GM06990 (cell line): ENCODE results near the gene KPNA6.
A peak's percentile ranks its signal among the peaks of the same experiment; 100 is the strongest.

Experiments used
- DNase-seq: peaks from one replicate; pipeline ENCODE4 v3.0.0-alpha.2; 2011; ENCODE audit not compliant: insufficient read length; ENCODE audit errors: extremely low read depth
- H3K27me3 ChIP-seq: replicated peaks from 2 replicates; pipeline ENCODE4 v1.6.0; 2011; ENCODE audit warnings: low read length; ENCODE audit not compliant: control insufficient read depth, insufficient read depth
- H3K36me3 ChIP-seq: 2 replicates; pipeline ENCODE4 v1.5.1; 2011; ENCODE audit warnings: low read length; ENCODE audit not compliant: control insufficient read depth, insufficient read depth
- H3K4me3 ChIP-seq: replicated peaks from 2 replicates; pipeline ENCODE4 v1.5.1; 2011; ENCODE audit warnings: low read depth, mild to moderate bottlenecking, control low read depth, low read length
- CTCF ChIP-seq: IDR thresholded peaks from 2 replicates; pipeline ENCODE4 v1.5.1; 2011; ENCODE audit warnings: low read length, control low read depth, mild to moderate bottlenecking, inconsistent platforms; ENCODE audit not compliant: insufficient read depth, poor library complexity, severe bottlenecking

The KPNA6 gene

GRCh38 chr1:32204943-32205361, 97.1 kb downstream of the KPNA6 start:
- H3K36me3 ChIP-seq: peaks cover 8% of the 10 kb centered on the region
- H3K27me3 ChIP-seq: no peaks in the 10 kb centered on the region
- no peak overlapping the region for H3K4me3 ChIP-seq
- no peak for TF ChIP-seq CTCF
- no peak for DNase-seq

DNA sequence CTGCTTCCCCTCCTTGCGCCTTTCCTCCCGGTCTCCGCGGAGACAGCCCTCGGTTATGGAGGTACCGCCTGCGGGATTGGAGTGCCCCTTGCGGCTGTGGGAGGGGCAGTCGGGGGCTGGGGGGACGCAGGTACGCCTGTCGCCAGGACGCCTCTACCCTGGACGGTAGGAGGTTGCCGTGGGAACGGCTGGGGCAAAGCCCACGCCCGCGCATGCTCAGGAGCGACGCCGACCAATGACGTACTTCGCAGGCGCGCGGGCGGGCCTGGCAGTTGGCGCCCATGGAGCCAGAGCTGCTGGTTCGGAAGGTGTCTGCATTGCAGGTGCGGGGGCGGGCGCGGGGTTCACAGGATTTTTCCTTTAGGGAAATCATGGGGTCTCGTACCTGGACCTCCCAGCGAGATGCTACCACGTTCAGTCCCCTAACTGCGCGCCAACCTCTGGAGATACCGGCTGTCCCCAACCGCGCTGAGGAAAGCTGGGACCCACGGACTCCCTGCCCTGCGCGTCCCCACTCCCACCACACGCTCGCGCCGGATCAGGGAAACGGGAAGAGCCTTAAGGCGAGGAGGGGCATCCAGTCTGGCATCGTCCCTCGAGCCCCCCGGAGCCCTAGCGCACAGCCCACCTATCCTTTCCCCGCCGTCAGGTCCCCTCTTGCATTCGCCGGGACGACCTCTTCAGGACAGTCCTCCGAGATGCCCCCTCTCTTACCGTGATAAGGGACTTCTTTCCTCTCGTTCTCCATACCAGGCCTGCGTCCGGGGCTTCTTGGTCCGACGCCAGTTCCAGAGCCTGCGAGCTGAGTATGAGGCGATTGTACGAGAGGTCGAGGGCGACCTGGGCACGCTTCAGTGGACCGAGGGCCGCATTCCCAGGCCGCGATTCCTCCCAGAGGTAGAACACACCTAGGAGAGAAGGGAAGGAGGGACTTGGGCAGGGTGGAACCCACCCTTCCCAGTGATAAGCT, 97.8 kb downstream of the KPNA6 start, which contains the start of gene IQCC:
TSS of gene IQCC (plus strand) at position 271 of the 970 bp plus-strand sequence. CDS start at position 282, 11 bp downstream.
- Histone ChIP-seq H3K36me3 (peaks cover 8% of the 10 kb centered on the region), H3K27me3 (no peaks in the 10 kb centered on the region), H3K4me3 (peak within 1 kb of the TSS; percentile 79)
- peak; percentile 87 for DNase-seq
- no peak for TF ChIP-seq CTCF

- Histone ChIP-seq H3K36me3 (peaks cover 9% of the 10 kb centered on the region), H3K4me3 (no peak overlapping the region), H3K27me3 (no peaks in the 10 kb centered on the region)
- DNase-seq: no peak
- TF ChIP-seq CTCF: no peak
These were observed 100.6 kb downstream of the KPNA6 start for GRCh38 chr1:32208469-32208868.

- TF ChIP-seq CTCF: no peak
- H3K27me3 ChIP-seq: no peaks in the 10 kb centered on the region
- DNase-seq: no peak
- H3K36me3 ChIP-seq: peaks cover 7% of the 10 kb centered on the region
- no peak within 1 kb of the TSS for H3K4me3 ChIP-seq
These were observed 101.1 kb downstream of the KPNA6 start, which contains the start of gene DCDC2B for GRCh38 chr1:32208891-32209328. DCDC2B (plus strand) TSS chr1:32209089; CDS start chr1:32209094, 5 bp downstream.

DNA sequence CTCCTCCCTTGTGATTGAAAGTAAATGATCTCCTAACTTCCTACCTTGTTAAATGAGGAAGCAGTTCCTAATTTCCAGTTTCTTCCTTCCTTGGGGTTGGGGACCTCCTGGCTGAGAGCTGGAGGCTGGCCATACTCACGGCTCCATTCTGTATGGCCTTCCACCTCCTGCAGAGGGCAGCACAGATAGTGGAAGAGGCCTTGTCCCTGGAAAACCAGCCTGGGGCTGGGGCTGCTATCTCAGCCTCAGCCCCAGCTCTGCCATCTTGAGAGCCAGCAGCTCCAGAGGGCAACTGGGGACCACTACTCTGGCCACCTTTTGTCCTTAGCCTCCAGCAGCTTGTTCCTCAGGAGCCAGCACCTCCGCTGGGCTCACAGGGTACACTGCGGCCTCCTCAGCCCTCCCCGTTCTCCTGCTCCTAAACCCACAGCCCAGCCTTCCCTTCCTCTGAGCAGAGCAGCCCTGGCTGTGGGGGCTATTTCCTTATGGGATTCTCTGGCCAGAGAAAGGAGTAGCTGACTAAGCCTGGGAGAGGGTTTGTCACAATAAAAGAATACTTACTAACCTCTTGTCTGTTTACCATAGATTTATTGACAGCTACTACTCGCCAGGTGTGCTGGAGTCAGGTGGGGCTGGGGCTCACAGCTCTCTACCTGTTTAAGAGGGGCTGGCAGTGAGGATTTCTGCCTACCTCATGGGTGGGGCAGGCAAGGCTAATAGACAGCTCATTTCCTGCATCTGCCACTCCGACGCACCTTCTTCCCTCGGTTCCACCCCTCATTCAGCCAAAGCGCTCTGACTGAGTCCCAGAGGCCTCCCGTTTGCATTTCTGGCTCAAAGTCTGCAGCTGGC, 108.0 kb downstream of the KPNA6 start:
- Histone ChIP-seq H3K36me3 (peaks cover 9% of the 10 kb centered on the region), H3K4me3 (no peak overlapping the region), H3K27me3 (no peaks in the 10 kb centered on the region)
- TF ChIP-seq CTCF: peak; percentile 84
- no peak for DNase-seq
